HG03378 (cell line): ENCODE data around the gene ITGB5.
"Not testable (repeated sequence)": the region's sequence is repeated elsewhere in the genome, so short reads cannot be mapped to it uniquely, and the experiment has no call there.

Source experiments
- ATAC-seq: cut with Tn5 transposase; IDR thresholded peaks from one replicate; pipeline ENCODE4 v1.9.1; 2021; ENCODE audit warnings: mild to moderate bottlenecking, moderate library complexity; ENCODE audit not compliant: unreplicated experiment

The ITGB5 gene

GRCh38 chr3:124837730-124838186 is 49.4 kb downstream of the ITGB5 start:
- ATAC-seq: no peak

DNA sequence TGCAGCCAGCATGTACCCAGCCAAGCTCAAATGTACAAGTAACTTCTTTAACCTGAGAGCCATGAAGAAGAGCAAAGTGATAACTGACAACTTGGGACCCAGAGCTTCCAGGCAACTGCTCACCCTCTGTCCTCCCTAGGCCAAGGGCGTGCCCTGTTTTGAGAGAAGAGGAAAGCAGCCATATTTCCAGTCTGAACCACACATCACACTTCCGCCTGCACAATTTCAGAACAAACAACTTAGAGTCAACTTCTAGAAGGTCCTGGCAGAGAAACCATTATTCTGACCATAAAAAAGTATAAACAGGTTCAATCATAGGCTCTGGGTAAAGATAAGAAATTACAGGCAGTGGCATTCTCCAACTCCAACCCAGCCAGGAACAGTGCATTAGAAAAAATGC is 50.1 kb downstream of the ITGB5 start:
- ATAC-seq: no peak

- ATAC-seq: no peak
These were observed 50.7 kb downstream of the ITGB5 start for GRCh38 chr3:124836448-124836847.

- peak; percentile 84 for ATAC-seq
These were observed 52.1 kb downstream of the ITGB5 start for GRCh38 chr3:124834723-124835718.

DNA sequence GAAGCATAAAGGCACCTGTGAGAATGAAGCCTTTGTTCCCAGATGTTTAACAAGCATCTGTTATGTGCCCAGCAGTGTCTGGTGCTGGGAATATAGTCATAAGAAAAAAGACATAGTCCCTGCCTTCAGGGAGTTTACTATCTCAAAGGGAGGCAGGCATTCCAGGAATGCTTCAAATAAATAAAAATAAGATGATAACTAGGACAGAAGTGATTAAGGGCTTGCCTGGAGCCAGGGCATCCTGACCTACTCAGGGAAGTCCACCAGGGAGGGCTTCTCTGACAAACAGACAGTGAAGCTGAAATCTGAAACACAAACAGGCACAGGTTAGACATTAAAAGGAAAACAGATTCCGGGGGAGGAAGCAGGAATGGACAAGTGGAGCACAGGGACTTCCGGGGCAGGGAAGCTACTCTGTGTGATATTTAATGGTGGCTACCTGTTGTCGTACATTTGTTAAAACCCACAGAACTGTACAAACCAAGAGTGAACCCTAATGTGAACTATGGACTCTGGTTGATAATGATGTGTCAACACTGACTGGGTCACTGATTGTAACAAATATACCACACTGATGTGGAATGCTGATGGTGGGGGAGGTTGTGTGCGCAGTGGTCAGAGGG is 53.3 kb downstream of the ITGB5 start:
- no peak for ATAC-seq

GRCh38 chr3:124832782-124833709 is 54.1 kb downstream of the ITGB5 start:
- ATAC-seq: no peak

DNA sequence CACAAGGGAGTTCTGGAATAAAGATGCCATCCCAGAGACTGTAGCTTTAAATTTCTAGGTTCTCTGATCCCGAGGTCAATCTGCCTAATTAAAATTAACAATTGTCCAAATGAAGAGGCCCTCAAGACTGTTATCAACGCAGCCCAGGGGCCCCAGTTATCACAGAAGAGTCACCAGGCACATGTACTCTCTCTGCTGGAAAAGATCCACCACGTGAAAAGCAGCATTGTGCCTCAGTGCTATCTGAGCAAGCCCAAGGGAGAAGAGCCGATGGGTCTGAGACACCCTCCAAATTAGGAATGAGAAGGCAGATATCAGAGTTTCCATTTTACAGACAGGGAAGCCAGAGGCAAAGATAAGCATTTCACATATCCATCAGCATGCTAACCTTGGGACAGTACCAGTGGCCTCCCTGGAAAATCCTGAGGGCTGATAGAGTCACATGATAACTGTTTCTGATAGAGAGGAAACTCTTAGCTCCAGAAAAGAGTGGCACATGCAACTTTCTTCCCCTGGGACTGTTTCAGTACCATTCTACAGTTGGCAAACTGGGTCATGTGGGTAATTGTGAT is 55.5 kb downstream of the ITGB5 start:
- no peak for ATAC-seq

DNA sequence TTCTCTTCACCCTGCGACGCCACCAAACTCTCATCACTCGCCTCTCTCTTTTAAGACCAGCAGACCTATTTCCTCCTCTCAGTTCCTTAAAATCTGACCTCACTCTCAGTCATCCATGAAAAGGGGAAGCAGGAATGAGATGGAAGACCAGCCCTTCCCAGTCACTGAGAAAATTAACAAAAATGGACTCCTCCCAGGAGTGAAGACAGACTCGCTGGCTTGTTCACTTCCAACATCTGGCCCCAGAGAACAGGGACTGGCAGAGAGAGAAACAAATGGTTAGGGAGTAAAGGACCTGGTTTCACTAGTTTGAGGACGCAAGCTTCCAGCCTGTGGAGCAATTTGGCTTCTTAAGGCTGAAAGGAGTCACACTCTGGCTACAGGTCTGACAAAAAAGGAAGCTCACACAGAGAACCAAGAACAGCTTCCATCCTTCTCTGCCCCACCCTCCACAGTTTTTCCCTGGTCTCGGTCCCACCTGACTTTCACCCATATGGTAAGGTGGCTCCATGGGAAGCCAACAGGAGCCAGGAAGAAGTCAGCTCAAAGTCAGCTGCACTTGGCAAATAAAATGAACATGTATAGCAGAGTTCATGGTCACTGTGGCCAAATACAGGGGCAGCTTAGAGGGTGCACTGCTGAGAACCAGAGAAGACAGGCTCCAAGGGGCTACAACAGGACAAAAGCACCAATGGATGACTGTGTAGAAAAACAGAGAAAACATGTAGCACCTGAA is 57.2 kb downstream of the ITGB5 start:
- ATAC-seq: no peak

DNA sequence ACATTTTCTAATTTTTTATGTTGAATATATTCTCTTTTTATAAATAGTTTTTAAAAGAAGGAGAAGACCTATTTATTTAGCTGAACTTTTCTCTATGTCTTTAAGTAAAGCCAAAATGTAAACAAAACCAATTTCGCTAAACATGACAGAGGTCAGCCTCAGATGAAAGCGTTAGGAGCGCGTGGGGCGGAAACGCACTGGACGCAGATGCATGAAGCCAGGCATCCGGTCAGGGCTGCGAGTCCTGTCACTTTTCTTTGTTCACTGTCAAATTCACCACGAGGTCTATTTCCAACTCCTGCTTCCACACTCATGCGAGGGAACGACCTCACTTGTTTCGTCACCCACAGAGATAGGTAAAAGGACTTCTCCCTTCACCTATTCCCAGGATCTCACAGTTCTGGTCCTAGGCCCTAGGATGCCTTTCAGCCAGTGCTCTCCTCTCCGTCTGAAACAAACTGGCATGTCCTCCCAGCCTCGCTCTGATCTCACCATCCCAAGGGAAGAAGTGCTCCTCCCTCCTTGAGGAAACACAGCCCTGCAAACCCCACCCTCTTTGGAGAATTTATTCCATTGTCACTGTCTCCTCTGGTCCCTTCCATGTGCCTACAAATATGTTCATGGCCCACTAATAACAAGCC is 57.9 kb downstream of the ITGB5 start:
- no peak for ATAC-seq

GRCh38 chr3:124827476-124828206 is 59.5 kb downstream of the ITGB5 start:
- ATAC-seq: not testable (repeated sequence)

GRCh38 chr3:124826703-124827102 is 60.5 kb downstream of the ITGB5 start:
- ATAC-seq: no peak

GRCh38 chr3:124824286-124824915 is 62.8 kb downstream of the ITGB5 start:
- no peak for ATAC-seq

DNA sequence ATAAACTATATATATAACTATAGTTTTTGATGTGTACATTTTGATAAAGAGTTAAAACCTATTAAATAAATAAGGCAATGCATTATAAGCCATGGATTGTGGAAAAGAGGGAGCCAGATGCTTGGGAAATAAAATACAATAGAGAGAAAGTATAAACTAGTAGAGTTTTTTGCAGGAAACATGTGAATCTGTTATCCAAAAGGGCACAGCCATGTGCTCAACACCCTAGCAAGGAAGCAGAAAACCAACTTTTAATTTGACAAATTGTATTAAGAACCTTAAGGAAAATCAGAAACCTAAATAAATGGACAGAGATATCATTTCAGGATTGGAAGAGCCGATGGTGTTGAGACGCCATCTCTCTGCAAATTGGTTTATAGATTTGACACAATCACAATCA is 63.5 kb downstream of the ITGB5 start:
- no peak for ATAC-seq

GRCh38 chr3:124823206-124823605 is 64.0 kb downstream of the ITGB5 start:
- ATAC-seq: no peak

DNA sequence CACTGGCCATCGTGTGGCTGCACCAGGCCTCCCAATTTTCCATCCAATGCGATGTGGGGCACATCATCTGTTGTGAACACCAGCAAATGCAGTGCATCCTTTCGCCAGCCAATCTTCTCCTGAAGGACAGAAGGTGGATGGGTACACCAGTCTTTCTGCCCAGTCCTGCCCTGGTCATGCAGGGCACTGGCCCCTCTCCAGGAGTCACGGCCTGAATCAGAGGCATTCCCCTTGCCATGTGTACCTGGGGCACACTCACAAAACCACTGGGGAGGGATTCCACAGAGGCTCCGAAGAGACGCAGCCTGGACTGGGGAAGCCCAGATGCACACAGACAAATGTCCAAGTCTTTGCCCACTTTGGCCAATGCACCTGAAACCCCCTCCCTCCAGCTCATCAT is 65.8 kb downstream of the ITGB5 start:
- no peak for ATAC-seq

- no peak for ATAC-seq
These were observed 68.6 kb downstream of the ITGB5 start for GRCh38 chr3:124818398-124819091.

GRCh38 chr3:124817079-124817478 is 70.1 kb downstream of the ITGB5 start:
- no peak for ATAC-seq

DNA sequence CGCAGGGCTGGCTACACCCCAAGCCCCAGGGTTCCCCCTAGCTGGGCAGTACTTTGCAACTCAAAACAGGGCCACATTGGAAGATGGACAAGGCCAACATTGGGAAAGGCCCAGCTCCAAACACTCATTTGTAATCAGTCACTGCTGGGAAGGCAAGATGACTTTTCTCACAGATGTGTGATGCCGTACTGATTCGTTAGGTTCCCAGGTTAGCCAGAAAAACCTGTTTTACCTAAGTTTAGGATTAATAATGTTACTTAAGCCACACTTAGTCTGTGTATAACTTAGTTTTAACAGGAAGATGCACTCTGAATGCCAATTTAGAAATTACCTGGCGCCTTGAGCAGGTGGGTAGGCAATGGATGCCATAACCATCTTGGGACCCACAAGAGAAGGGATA is 71.0 kb downstream of the ITGB5 start:
- ATAC-seq: no peak
